ENCODE measurements around the gene CST3.
"Not testable (repeated sequence)": the region's sequence is repeated elsewhere in the genome, so short reads cannot be mapped to it uniquely, and the experiment has no call there.

CST3 gene

GRCh38 chr20:23637282-23638221, at the start of gene CST3:
Gene CST3 (minus strand): TSS chr20:23637955. CDS start chr20:23637862, 93 bp downstream.
- DNase-seq (ENCODE audit: low read depth in 1 of 2, low spot score in 1 of 2), result no peak

GRCh38 chr20:23686046-23686750, 48.4 kb upstream of the CST3 start:
- no peak for DNase-seq (ENCODE audit: low read depth in 1 of 2, low spot score in 1 of 2)

- not testable (repeated sequence) for DNase-seq (ENCODE audit: low read depth in 1 of 2, low spot score in 1 of 2)
These were observed 47.8 kb upstream of the CST3 start for GRCh38 chr20:23685529-23685896.

GRCh38 chr20:23684261-23684660, 46.5 kb upstream of the CST3 start:
- no peak for DNase-seq (ENCODE audit: low read depth in 1 of 2, low spot score in 1 of 2)

- DNase-seq (ENCODE audit: low read depth in 1 of 2, low spot score in 1 of 2), result no peak
These were observed 46.1 kb upstream of the CST3 start for GRCh38 chr20:23683807-23684206.

- no peak for DNase-seq (ENCODE audit: low read depth in 1 of 2, low spot score in 1 of 2)
These were observed 45.5 kb upstream of the CST3 start for GRCh38 chr20:23683281-23683680.

- no peak for DNase-seq (ENCODE audit: low read depth in 1 of 2, low spot score in 1 of 2)
These were observed 42.4 kb upstream of the CST3 start for GRCh38 chr20:23680146-23680545.

- no peak for DNase-seq (ENCODE audit: low read depth in 1 of 2, low spot score in 1 of 2)
These were observed 41.7 kb upstream of the CST3 start for GRCh38 chr20:23679133-23680092.

GRCh38 chr20:23673209-23673608, 35.5 kb upstream of the CST3 start:
- no peak for DNase-seq (ENCODE audit: low read depth in 1 of 2, low spot score in 1 of 2)

GRCh38 chr20:23672158-23672557, 34.4 kb upstream of the CST3 start:
- DNase-seq (ENCODE audit: low read depth in 1 of 2, low spot score in 1 of 2), result no peak

GRCh38 chr20:23671479-23671878, 33.7 kb upstream of the CST3 start:
- no peak for DNase-seq (ENCODE audit: low read depth in 1 of 2, low spot score in 1 of 2)

GRCh38 chr20:23670361-23670760, 32.6 kb upstream of the CST3 start:
- no peak for DNase-seq (ENCODE audit: low read depth in 1 of 2, low spot score in 1 of 2)

- DNase-seq (ENCODE audit: low read depth in 1 of 2, low spot score in 1 of 2), result no peak
These were observed 32.1 kb upstream of the CST3 start for GRCh38 chr20:23669866-23670265.

GRCh38 chr20:23669327-23669726, 31.6 kb upstream of the CST3 start:
- no peak for DNase-seq (ENCODE audit: low read depth in 1 of 2, low spot score in 1 of 2)

GRCh38 chr20:23668477-23668951, 30.8 kb upstream of the CST3 start:
- peak in 1 of 2 donors; percentile 30 for DNase-seq (ENCODE audit: low read depth in 1 of 2, low spot score in 1 of 2)

- no peak for DNase-seq (ENCODE audit: low read depth in 1 of 2, low spot score in 1 of 2)
These were observed 29.9 kb upstream of the CST3 start for GRCh38 chr20:23667666-23668065.

GRCh38 chr20:23666698-23667097, 28.9 kb upstream of the CST3 start:
- DNase-seq (ENCODE audit: low read depth in 1 of 2, low spot score in 1 of 2), result no peak

GRCh38 chr20:23666189-23666588, 28.4 kb upstream of the CST3 start:
- DNase-seq (ENCODE audit: low read depth in 1 of 2, low spot score in 1 of 2), result no peak

GRCh38 chr20:23664954-23665353, 27.2 kb upstream of the CST3 start:
- no peak for DNase-seq (ENCODE audit: low read depth in 1 of 2, low spot score in 1 of 2)

- DNase-seq (ENCODE audit: low read depth in 1 of 2, low spot score in 1 of 2), result not testable (repeated sequence)
These were observed 26.3 kb upstream of the CST3 start for GRCh38 chr20:23664046-23664445.

GRCh38 chr20:23663180-23663579, 25.4 kb upstream of the CST3 start:
- DNase-seq (ENCODE audit: low read depth in 1 of 2, low spot score in 1 of 2), result no peak

Data from activated CD4-positive, alpha-beta T cell treated with anti-CD3 and anti-CD28 coated beads, Interleukin-2, amount 50 U/mL, for 24 hours (primary cell).